DOHH2 (cell line): Measurements from ENCODE around the gene PAN3.

Source experiments
- H3F3A ChIP-seq: fragments of 200-600 bp; sonication (generic), shearing (Covaris generic); 2 replicates; pipeline ENCODE4 v1.6.0; 2016; ENCODE audit warnings: antibody characterized with exemption, mild to moderate bottlenecking; ENCODE audit not compliant: control insufficient read depth, insufficient read depth
- H3K27ac ChIP-seq: fragments of 200-600 bp; sonication (generic); 2 replicates; pipeline ENCODE4 v1.5.1; 2014; ENCODE audit warnings: low read depth, mild to moderate bottlenecking, low read length, moderate library complexity
- H3K27me3 ChIP-seq: fragments of 200-600 bp; sonication (generic); 2 replicates; pipeline ENCODE4 v1.6.1; 2014; ENCODE audit warnings: mild to moderate bottlenecking, low read length, mixed read lengths; ENCODE audit not compliant: control insufficient read depth
- H3K36me3 ChIP-seq: fragments of 200-600 bp; sonication (generic); 2 replicates; pipeline ENCODE4 v1.6.1; 2014; ENCODE audit warnings: mild to moderate bottlenecking, low read length, moderate library complexity, mixed read lengths; ENCODE audit not compliant: control insufficient read depth
- H3K4me1 ChIP-seq: fragments of 200-600 bp; sonication (generic); 2 replicates; pipeline ENCODE4 v1.6.1; 2014; ENCODE audit warnings: mild to moderate bottlenecking, low read length, mixed read lengths; ENCODE audit not compliant: control insufficient read depth
- H3K4me2 ChIP-seq: fragments of 200-600 bp; sonication (generic); 2 replicates; pipeline ENCODE4 v1.6.0; 2014; ENCODE audit warnings: mild to moderate bottlenecking, low read length, moderate library complexity
- H3K4me3 ChIP-seq: fragments of 200-600 bp; sonication (generic); 2 replicates; pipeline ENCODE4 v1.5.1; 2014; ENCODE audit warnings: mild to moderate bottlenecking, low read length, mixed read lengths
- H3K79me2 ChIP-seq: fragments of 200-600 bp; sonication (generic); 2 replicates; pipeline ENCODE4 v1.6.1; 2014; ENCODE audit warnings: mild to moderate bottlenecking, low read length, mixed read lengths; ENCODE audit not compliant: control insufficient read depth
- H3K9me2 ChIP-seq: fragments of 200-600 bp; sonication (generic); replicated peaks from 2 replicates; pipeline ENCODE4 v1.6.1; 2014; ENCODE audit warnings: mild to moderate bottlenecking, low read length, mixed read lengths; ENCODE audit not compliant: control insufficient read depth
- H3K9me3 ChIP-seq: fragments of 200-600 bp; sonication (generic); 2 replicates; pipeline ENCODE4 v1.6.1; 2014; ENCODE audit warnings: antibody characterized with exemption, low read length, mixed read lengths; ENCODE audit not compliant: control insufficient read depth, insufficient read depth
- H4K20me1 ChIP-seq: fragments of 200-600 bp; sonication (generic); 2 replicates; pipeline ENCODE4 v1.6.0; 2014; ENCODE audit warnings: low read depth, mild to moderate bottlenecking, antibody characterized with exemption, low read length, moderate library complexity; ENCODE audit not compliant: control insufficient read depth, insufficient read depth
- EZH2phosphoT487 ChIP-seq: fragments of 200-600 bp; sonication (generic); IDR thresholded peaks from 2 replicates; pipeline ENCODE4 v1.6.1; 2017; ENCODE audit warnings: borderline replicate concordance, mild to moderate bottlenecking, antibody characterized with exemption, low read length, moderate library complexity, mixed read lengths
- TF ChIP-seq, protein P1 (sequence below): fragments of 200-600 bp; sonication (generic); IDR thresholded peaks from one replicate; pipeline ENCODE4 v1.5.1; 2014; ENCODE audit warnings: antibody characterized with exemption, mild to moderate bottlenecking, low read depth, low read length; ENCODE audit not compliant: poor library complexity, severe bottlenecking

Gene PAN3

DNA sequence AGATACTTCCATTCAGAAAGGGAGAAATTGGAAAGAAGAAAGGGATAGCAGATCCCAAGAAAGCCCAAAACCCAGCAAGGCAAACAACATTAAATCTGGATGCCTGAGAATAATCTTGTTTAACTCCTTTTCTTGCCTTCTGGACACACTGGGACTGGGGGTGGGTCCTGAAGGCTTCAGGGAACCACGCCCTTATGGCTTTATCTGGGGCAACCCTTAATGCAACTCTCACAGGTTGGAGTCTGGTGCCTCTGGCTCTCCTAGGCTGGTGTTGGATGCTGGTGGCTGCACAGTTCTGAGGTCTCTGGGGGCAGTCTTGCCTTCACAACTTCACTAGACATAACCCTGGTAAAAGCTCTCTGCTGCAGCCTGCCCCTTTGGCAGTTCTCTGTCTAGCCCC lies 27.9 kb downstream of the PAN3 start:
- Histone ChIP-seq H3K27ac (no peak overlapping the region), H3K4me3 (no peak overlapping the region), H3K36me3 (no peaks in the 10 kb centered on the region; the same call in 1 of the 2 replicates), H3K4me2 (no peak overlapping the region), H3K4me1 (peaks cover 4% of the 10 kb centered on the region), H3K9me2 (no peaks in the 10 kb centered on the region), H3K79me2 (peaks cover 97% of the 10 kb centered on the region), H4K20me1 (peaks cover 22% of the 10 kb centered on the region; the same call in 1 of the 2 replicates), H3K27me3 (no peaks in the 10 kb centered on the region), H3K9me3 (no peaks in the 10 kb centered on the region), H3F3A (no peaks in the 10 kb centered on the region; the same call in 1 of the 2 replicates)
- no peak for TF ChIP-seq EZH2phosphoT487
- TF ChIP-seq, protein P1, sequence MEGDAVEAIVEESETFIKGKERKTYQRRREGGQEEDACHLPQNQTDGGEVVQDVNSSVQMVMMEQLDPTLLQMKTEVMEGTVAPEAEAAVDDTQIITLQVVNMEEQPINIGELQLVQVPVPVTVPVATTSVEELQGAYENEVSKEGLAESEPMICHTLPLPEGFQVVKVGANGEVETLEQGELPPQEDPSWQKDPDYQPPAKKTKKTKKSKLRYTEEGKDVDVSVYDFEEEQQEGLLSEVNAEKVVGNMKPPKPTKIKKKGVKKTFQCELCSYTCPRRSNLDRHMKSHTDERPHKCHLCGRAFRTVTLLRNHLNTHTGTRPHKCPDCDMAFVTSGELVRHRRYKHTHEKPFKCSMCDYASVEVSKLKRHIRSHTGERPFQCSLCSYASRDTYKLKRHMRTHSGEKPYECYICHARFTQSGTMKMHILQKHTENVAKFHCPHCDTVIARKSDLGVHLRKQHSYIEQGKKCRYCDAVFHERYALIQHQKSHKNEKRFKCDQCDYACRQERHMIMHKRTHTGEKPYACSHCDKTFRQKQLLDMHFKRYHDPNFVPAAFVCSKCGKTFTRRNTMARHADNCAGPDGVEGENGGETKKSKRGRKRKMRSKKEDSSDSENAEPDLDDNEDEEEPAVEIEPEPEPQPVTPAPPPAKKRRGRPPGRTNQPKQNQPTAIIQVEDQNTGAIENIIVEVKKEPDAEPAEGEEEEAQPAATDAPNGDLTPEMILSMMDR: no peak

DNA sequence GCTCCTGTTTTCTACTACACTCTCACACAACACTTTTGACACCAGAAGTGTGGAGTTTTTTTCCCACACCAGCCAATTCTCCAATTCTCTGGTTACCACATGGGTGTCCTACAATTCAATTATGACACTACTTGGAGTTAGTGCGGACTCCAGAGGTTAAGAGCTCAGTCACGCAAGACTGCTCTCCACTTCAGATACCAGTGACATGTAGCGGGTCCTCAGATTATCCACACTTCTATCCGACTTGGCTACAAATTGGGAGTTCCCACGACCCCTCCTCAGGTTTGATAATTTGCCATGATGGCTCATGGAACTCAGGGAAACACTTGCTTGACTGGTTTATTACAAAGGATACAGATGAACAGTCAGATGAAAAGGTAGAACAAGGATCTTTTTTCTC lies 32.9 kb downstream of the PAN3 start:
- Histone ChIP-seq H3K4me3 (no peak overlapping the region), H3K4me1 (no peaks in the 10 kb centered on the region), H3K27ac (no peak overlapping the region), H3K27me3 (no peaks in the 10 kb centered on the region), H3K9me2 (no peaks in the 10 kb centered on the region), H3K36me3 (peaks cover 24% of the 10 kb centered on the region), H3K9me3 (no peaks in the 10 kb centered on the region), H3K79me2 (peaks cover 90% of the 10 kb centered on the region), H3F3A (no peaks in the 10 kb centered on the region), H3K4me2 (no peak overlapping the region), H4K20me1 (peaks cover 16% of the 10 kb centered on the region; the same call in 1 of the 2 replicates)
- no peak for TF ChIP-seq EZH2phosphoT487
- TF ChIP-seq, protein P1: no peak

DNA sequence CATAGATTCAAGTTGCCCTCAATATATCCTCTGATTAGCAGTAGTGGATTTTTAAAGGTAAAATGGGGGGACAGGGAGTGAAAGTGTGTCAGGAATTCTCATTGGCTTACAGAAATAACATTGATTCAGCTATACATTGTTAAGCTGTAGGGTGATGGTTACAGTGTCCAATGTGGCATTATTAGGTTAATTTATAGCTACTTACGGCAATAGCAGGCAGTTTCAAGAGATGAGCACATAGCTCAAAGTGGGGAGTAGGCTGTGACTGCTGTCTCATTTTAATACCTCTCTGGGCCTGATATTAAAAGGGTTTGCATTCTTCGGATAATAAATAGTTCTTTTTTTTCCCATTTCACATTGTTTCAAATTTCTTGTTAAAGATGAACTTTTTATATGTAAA lies 34.6 kb downstream of the PAN3 start:
- no peaks in the 10 kb centered on the region for H3K27me3 ChIP-seq
- H3K79me2 ChIP-seq: peaks cover 74% of the 10 kb centered on the region
- peaks cover 35% of the 10 kb centered on the region for H3K36me3 ChIP-seq
- no peaks in the 10 kb centered on the region for H3K9me3 ChIP-seq
- no peak overlapping the region for H3K4me2 ChIP-seq
- H3K4me3 ChIP-seq: no peak overlapping the region
- no peak overlapping the region for H3K27ac ChIP-seq
- no peaks in the 10 kb centered on the region for H3K4me1 ChIP-seq
- peaks cover 12% of the 10 kb centered on the region; the same call in 1 of the 2 replicates for H4K20me1 ChIP-seq
- no peaks in the 10 kb centered on the region for H3K9me2 ChIP-seq
- no peaks in the 10 kb centered on the region for H3F3A ChIP-seq
- TF ChIP-seq, protein P1: no peak
- TF ChIP-seq EZH2phosphoT487: no peak
